ENCODE results near the gene NCR3LG1. TPM values are rescaled to one million over a fixed set of nuclear protein-coding genes. Genes with fewer than 3 reads are reported as not detected.

NCR3LG1 gene
- total and polyA plus RNA-seq, 9 of the 15 experiments (the other 6 are each of a cell fraction or from before 2014, with no cell fraction given) = 4.1 to 39.8 (median 25.1) TPM

DNA sequence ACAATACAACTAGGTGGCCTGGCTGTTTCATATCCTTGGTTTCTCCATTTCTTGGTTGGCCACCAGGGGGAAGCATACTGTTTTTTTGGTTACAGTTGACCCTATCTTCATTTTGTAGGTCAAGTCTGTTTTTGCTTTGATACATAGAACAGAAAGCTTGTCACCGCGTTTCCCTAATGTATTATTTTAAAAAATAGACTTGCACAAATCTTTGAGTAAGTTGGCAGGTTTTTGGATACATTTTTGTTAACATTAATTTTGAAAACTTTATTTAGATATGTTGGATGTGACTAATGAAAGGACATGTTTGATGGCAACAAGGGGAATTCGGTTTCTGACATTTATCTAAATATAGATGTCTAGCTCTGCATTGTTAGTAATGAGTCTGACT, 3.0 kb downstream of the NCR3LG1 start:
- peak overlapping the region; percentile 57 for H3K27ac ChIP-seq (ENCODE audit: extremely low read depth, low read depth, low read length)
- H3K4me1 ChIP-seq (replicated peaks in 1 of 2; ENCODE audit: control insufficient read depth in 2 of 2, insufficient read depth in 2 of 2, low read length in 2 of 2) = peaks cover 7 to 25% of the 10 kb centered on the region in 2 experiments; a peak in 4 of 5 replicates
- H3K36me3 ChIP-seq (ENCODE audit: control insufficient read depth, insufficient read depth, low read length) = peaks cover 38% of the 10 kb centered on the region; the same call in 2 of the 3 replicates
- ChIA-PET CTCF (ENCODE audit: low intra/inter-chr PET ratio) (interaction anchor here (0.7 kb wide), 2 partner anchors 124 to 627 kb away, joined by 3 to 5 read pairs; no protein-coding TSS in a partner anchor), POLR2A (interaction anchor here (1.3 to 1.6 kb wide), 3 partner anchors 9 to 26 kb away, joined by 4 to 5 read pairs (median 5); no protein-coding TSS in a partner anchor)
- H3K9me3 ChIP-seq (replicated peaks; ENCODE audit: control insufficient read depth, insufficient read depth, low read depth, low read length) = peaks cover 2% of the 10 kb centered on the region; the same call in 1 of the 2 replicates
- H2AFZ ChIP-seq (ENCODE audit: low read depth, low read length) = no peak overlapping the region
- peaks cover 64% of the 10 kb centered on the region for H3K79me2 ChIP-seq (ENCODE audit: control insufficient read depth, insufficient read depth, low read length)
- no peaks in the 10 kb centered on the region for H3K9me1 ChIP-seq (ENCODE audit: control insufficient read depth, insufficient read depth, low read length)
- in situ Hi-C loops (cut with MboI) (no loop called here), intact Hi-C loops (cut with micrococcal nuclease) (no loop called here)
- peak overlapping the region in 1 of 2 experiments; percentile 79; a peak in 2 of 4 replicates for H3K9ac ChIP-seq (ENCODE audit: insufficient read depth in 1 of 2, low read depth in 2 of 2, low read length in 2 of 2)
- WGBS (ENCODE audit: insufficient coverage, low coverage, missing lambda C conversion rate) = 13% methylated on average over 3 of the region's 3 CpGs
- H3K4me3 ChIP-seq = peak overlapping the region; percentile 63; the same call in 1 of the 2 replicates
- H4K20me1 ChIP-seq (replicated peaks; ENCODE audit: control insufficient read depth, insufficient read depth, low read length) = no peaks in the 10 kb centered on the region
- peak; percentile 60 for ATAC-seq
- peak; percentile 72 for FAIRE-seq
- peak; percentile 62 to 91 (median 74) for DNase-seq (ENCODE audit: extremely low read depth in 1 of 4, low spot score in 3 of 4)
- H3K27me3 ChIP-seq (ENCODE audit: control insufficient read depth in 2 of 2, insufficient read depth in 2 of 2, low read length in 2 of 2) = no peaks in the 10 kb centered on the region
- H3K4me2 ChIP-seq (ENCODE audit: insufficient read depth, low read length) = peak overlapping the region; percentile 37
- no TSS peak for BruUV-seq (replicated peaks)
- TF ChIP-seq TBP (optimal IDR thresholded peaks at IDR 0.05; ENCODE audit: low read depth, low read length) (peak; percentile 33), RBM14 (IDR thresholded peaks at IDR 0.05; ENCODE audit: borderline replicate concordance, insufficient read depth, low read depth, low read length) (no peak), ZBTB8A (IDR thresholded peaks at IDR 0.05; ENCODE audit: partially characterized antibody) (no peak), NFXL1 (CRISPR knock-in tag; IDR thresholded peaks at IDR 0.05) (no peak), L3MBTL2 (IDR thresholded peaks at IDR 0.05) (no peak), NONO (IDR thresholded peaks at IDR 0.05; ENCODE audit: low read depth in 2 of 2, low read length in 1 of 2) (no peak), XRCC3 (IDR thresholded peaks at IDR 0.05) (no peak), SMAD4 (CRISPR knock-in tag; conservative IDR thresholded peaks at IDR 0.05) (no peak), KDM4B (IDR thresholded peaks at IDR 0.05; ENCODE audit: borderline replicate concordance in 2 of 2, low read depth in 1 of 2) (no peak), NFYB (IDR thresholded peaks at IDR 0.05; ENCODE audit: extremely low read depth, insufficient read length) (no peak), CBFA2T3 (IDR thresholded peaks at IDR 0.05) (no peak), GATAD2B (IDR thresholded peaks at IDR 0.05; ENCODE audit: borderline replicate concordance) (0 out of 2 replicates have a peak, but pooled peaks have one; percentile 53), MAFK (IDR thresholded peaks at IDR 0.05; ENCODE audit: low read length) (no peak), ZNF77 (CRISPR knock-in tag; IDR thresholded peaks at IDR 0.05) (no peak), TAF15 (IDR thresholded peaks at IDR 0.05; ENCODE audit: low read depth, low read length) (no peak), FOXK2 (conservative IDR thresholded peaks at IDR 0.05 in 1 of 2, IDR thresholded peaks at IDR 0.05 in 1 of 2; ENCODE audit: low read depth in 2 of 2) (0 out of 4 replicates have a peak, but pooled peaks of 1 of the 2 experiments have one; percentile 34), TAL1 (IDR thresholded peaks at IDR 0.05) (no peak), ESRRB (CRISPR knock-in tag; IDR thresholded peaks at IDR 0.05; ENCODE audit: borderline replicate concordance) (no peak), GTF2F1 (IDR thresholded peaks at IDR 0.05; ENCODE audit: low read depth, low read length) (no peak), ZNF263 (CRISPR knock-in tag; IDR thresholded peaks at IDR 0.05; ENCODE audit: borderline replicate concordance) (no peak)
- TF ChIP-seq, protein P1, sequence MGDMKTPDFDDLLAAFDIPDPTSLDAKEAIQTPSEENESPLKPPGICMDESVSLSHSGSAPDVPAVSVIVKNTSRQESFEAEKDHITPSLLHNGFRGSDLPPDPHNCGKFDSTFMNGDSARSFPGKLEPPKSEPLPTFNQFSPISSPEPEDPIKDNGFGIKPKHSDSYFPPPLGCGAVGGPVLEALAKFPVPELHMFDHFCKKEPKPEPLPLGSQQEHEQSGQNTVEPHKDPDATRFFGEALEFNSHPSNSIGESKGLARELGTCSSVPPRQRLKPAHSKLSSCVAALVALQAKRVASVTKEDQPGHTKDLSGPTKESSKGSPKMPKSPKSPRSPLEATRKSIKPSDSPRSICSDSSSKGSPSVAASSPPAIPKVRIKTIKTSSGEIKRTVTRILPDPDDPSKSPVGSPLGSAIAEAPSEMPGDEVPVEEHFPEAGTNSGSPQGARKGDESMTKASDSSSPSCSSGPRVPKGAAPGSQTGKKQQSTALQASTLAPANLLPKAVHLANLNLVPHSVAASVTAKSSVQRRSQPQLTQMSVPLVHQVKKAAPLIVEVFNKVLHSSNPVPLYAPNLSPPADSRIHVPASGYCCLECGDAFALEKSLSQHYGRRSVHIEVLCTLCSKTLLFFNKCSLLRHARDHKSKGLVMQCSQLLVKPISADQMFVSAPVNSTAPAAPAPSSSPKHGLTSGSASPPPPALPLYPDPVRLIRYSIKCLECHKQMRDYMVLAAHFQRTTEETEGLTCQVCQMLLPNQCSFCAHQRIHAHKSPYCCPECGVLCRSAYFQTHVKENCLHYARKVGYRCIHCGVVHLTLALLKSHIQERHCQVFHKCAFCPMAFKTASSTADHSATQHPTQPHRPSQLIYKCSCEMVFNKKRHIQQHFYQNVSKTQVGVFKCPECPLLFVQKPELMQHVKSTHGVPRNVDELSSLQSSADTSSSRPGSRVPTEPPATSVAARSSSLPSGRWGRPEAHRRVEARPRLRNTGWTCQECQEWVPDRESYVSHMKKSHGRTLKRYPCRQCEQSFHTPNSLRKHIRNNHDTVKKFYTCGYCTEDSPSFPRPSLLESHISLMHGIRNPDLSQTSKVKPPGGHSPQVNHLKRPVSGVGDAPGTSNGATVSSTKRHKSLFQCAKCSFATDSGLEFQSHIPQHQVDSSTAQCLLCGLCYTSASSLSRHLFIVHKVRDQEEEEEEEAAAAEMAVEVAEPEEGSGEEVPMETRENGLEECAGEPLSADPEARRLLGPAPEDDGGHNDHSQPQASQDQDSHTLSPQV (IDR thresholded peaks at IDR 0.05) = peak; percentile 47; the same call in 1 of the 2 replicates

Measured in K562 (cell line).